H54 (cell line): ENCODE measurements around the gene CNIH2.

Experiments used
- DNase-seq: peaks from one replicate; pipeline ENCODE4 v3.0.0; 2011; ENCODE audit warnings: low spot score, mixed read lengths; ENCODE audit not compliant: insufficient read length
- FAIRE-seq: peaks from 3 replicates; lab custom pipeline; 2011; peaks lifted over from hg19 to GRCh38; lab: Jason Lieb, UNC
- POLR2A ChIP-seq: IDR thresholded peaks from 2 replicates; pipeline ENCODE4 v1.6.1; 2011; ENCODE audit warnings: low read depth, mild to moderate bottlenecking, low read length

CNIH2 gene

GRCh38 chr11:66286699-66287098 lies 8.7 kb downstream of the CNIH2 start:
- no peak for DNase-seq
- TF ChIP-seq POLR2A: no peak
- FAIRE-seq: no peak

GRCh38 chr11:66287211-66287888 lies 9.4 kb downstream of the CNIH2 start:
- DNase-seq (no peak), FAIRE-seq (no peak)
- no peak for TF ChIP-seq POLR2A

GRCh38 chr11:66287889-66288670 lies 10.1 kb downstream of the CNIH2 start:
- TF ChIP-seq POLR2A: no peak
- FAIRE-seq: no peak
- no peak for DNase-seq

DNA sequence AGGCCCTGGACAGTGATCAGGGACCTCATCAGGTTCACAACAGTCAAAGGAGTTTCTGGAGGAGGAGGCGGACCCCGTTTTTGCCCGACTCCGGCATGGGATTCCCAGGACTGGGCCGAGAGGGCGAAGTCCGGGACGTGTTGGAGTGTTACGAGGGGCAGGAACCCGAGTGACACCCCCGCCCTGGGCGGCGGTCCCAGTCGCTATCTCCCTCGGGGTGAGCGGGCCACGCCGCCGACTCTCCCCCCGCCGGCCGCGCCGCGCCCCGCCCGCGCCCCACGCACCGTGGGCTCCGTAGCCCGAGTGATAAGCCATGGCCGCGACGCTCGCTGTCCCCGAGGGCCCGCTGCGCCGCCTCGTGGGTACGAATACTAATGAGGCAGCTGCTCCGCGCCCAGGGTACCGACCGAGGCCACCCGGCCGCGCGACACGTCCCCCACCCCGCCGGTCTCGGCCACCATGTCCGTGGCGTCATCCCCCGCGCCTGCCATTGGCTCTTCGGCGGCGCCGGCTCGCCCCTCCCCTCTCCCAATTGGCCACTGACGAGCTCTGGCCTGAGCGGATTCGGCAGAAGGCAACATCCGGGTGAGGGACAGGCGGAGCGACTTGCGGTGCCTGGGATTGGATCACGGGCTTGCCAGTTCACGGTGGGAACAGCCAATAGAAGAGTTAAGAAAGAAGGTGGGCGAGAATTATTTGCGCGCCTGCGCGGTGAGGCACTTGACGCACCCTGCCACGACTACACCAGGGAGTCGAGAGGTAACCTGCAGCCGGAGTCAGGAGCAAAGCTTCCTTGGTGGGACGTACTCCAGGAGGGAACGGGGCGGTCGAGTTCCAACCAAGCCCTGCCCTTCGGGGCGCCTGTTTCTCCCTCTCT lies 10.9 kb downstream of the CNIH2 start, which contains the start of gene YIF1A:
YIF1A (minus strand) TSS at position 473 of the 877 bp plus-strand sequence; CDS start at position 315, 158 bp downstream.
- TF ChIP-seq POLR2A: peak; percentile 95
- DNase-seq (peak; percentile 100), FAIRE-seq (peak; percentile 15)

- no peak for DNase-seq
- no peak for FAIRE-seq
- no peak for TF ChIP-seq POLR2A
These were observed 11.8 kb downstream of the CNIH2 start for GRCh38 chr11:66289548-66290329.

GRCh38 chr11:66290330-66290621 lies 12.3 kb downstream of the CNIH2 start:
- no peak for TF ChIP-seq POLR2A
- no peak for FAIRE-seq

DNA sequence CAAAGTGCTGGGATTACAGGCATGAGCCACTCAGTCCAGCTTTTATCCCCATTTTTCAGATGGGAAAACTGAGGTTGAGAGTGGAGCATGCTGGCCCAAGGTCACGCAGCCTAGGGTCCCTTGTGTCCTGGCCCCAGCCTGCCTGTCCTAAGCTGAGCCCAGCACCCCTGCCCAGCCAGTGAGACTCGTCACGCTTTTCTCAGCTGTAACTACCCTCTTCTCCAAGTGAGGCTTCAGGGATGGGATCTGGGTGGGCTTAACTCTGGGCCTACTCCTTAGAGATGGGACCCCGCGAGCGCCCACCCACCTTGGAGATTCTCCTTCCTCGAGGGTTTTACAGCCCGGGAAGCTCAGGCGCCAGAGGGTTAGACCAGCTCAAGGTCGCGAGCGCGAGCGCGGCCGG lies 13.3 kb downstream of the CNIH2 start:
- DNase-seq: no peak
- no peak for FAIRE-seq

More at GRCh38 chr11:66290330-66290621, 12.3 kb downstream of the CNIH2 start:
- no peak for DNase-seq

GRCh38 chr11:66291706-66292542 lies 13.9 kb downstream of the CNIH2 start, which contains the start of gene TMEM151A:
Gene TMEM151A (plus strand): TSS chr11:66291894. CDS start chr11:66292014, 120 bp downstream.
- DNase-seq (no peak), FAIRE-seq (no peak)
- no peak for TF ChIP-seq POLR2A

More for the DNA sequence above, 13.3 kb downstream of the CNIH2 start:
- no peak for TF ChIP-seq POLR2A

GRCh38 chr11:66292543-66293332 lies 14.8 kb downstream of the CNIH2 start:
- TF ChIP-seq POLR2A: no peak
- FAIRE-seq (no peak), DNase-seq (no peak)

- no peak for DNase-seq
- no peak for FAIRE-seq
- no peak for TF ChIP-seq POLR2A
These were observed 15.4 kb downstream of the CNIH2 start for GRCh38 chr11:66293352-66293751.

- TF ChIP-seq POLR2A: no peak
- FAIRE-seq (no peak), DNase-seq (no peak)
These were observed 16.0 kb downstream of the CNIH2 start for GRCh38 chr11:66293777-66294625.
